Endodermal cell (in vitro differentiated cells): Measurements from ENCODE around the gene IAPP. TPM values are rescaled to one million over a fixed set of nuclear protein-coding genes. Genes with fewer than 3 reads are reported as not detected.

ENCODE experiments used
- DNase-seq: peaks from one replicate; pipeline ENCODE4 v3.0.0-alpha.2; 2017
- H3K27ac ChIP-seq: 2 replicates; pipeline ENCODE4 v1.5.1; 2013; ENCODE audit warnings: mild to moderate bottlenecking, low read depth, low read length, moderate library complexity
- H3K27me3 ChIP-seq: 2 replicates; pipeline ENCODE4 v1.6.1; 2013; ENCODE audit warnings: mild to moderate bottlenecking, low read length, moderate library complexity; ENCODE audit not compliant: insufficient read depth, control insufficient read depth, poor library complexity, severe bottlenecking
- H3K36me3 ChIP-seq: 2 replicates; pipeline ENCODE4 v1.7.0; 2013; ENCODE audit warnings: mild to moderate bottlenecking, low read length, moderate library complexity; ENCODE audit not compliant: control insufficient read depth, insufficient read depth
- H3K4me1 ChIP-seq: one replicate; pipeline ENCODE4 v1.7.0; 2013; ENCODE audit warnings: low read length; ENCODE audit not compliant: control insufficient read depth, insufficient read depth
- H3K4me3 ChIP-seq: 2 replicates; pipeline ENCODE4 v1.5.1; 2013; ENCODE audit warnings: mild to moderate bottlenecking, low read length, moderate library complexity
- H3K9ac ChIP-seq: 2 replicates; pipeline ENCODE4 v1.6.1; 2013; ENCODE audit warnings: mild to moderate bottlenecking, low read length, moderate library complexity; ENCODE audit not compliant: poor library complexity, severe bottlenecking; ENCODE audit errors: extremely low read depth
- H3K9me3 ChIP-seq: 2 replicates; pipeline ENCODE4 v1.6.1; 2013; ENCODE audit warnings: mild to moderate bottlenecking, low read length, moderate library complexity; ENCODE audit not compliant: control insufficient read depth
- H3K27ac Mint-ChIP-seq: 2 replicates; pipeline ENCODE4 v1.8.0; 2020; ENCODE audit warnings: mixed read lengths
- H3K27me3 Mint-ChIP-seq: 2 replicates; pipeline ENCODE4 v1.8.0; 2021; ENCODE audit warnings: mild to moderate bottlenecking, mixed read lengths; ENCODE audit not compliant: insufficient read depth
- H3K36me3 Mint-ChIP-seq: 2 replicates; pipeline ENCODE4 v1.8.0; 2020; ENCODE audit warnings: low read depth, mixed read lengths
- H3K4me1 Mint-ChIP-seq: 2 replicates; pipeline ENCODE4 v1.8.0; 2020; ENCODE audit warnings: mixed read lengths
- H3K4me3 Mint-ChIP-seq: 2 replicates; pipeline ENCODE4 v1.8.0; 2020; ENCODE audit warnings: mild to moderate bottlenecking, moderate library complexity, mixed read lengths
- H3K9me3 Mint-ChIP-seq: 2 replicates; pipeline ENCODE4 v1.8.0; 2020; ENCODE audit warnings: mild to moderate bottlenecking, mixed read lengths
- CTCF ChIP-seq: fragments of 200-600 bp; sonication (generic); conservative IDR thresholded peaks from 2 replicates; pipeline ENCODE4 v1.5.0; 2021; ENCODE audit warnings: antibody characterized with exemption, mild to moderate bottlenecking
- WGBS, 2 experiments: methylation state at CpG; one replicate each; pipeline versions ENCODE4 v1.1.5 to v1.1.7; 2013; ENCODE audit warnings: missing lambda C conversion rate in 2 of 2, mixed read lengths in 1 of 2; ENCODE audit not compliant: insufficient coverage in 1 of 2, insufficient read length in 1 of 2; 5-methylcytosine and 5-hydroxymethylcytosine counted together
- total RNA-seq, 2 donors: library from RNA; stranded (reverse); fragmentation: NEBNext Ultra II Directional in 1 of 2; extraction: Animal tissue kit (Norgen Biotek cat#: 25700) in 1 of 2; gene quantifications; 2 replicates in 1 of 2; 3 replicates in 1 of 2; pipeline ENCODE4 v1.2.1, GENCODE V29; 2021

Gene IAPP
- total RNA-seq, 2 donors from 2014 or later: not detected

DNA sequence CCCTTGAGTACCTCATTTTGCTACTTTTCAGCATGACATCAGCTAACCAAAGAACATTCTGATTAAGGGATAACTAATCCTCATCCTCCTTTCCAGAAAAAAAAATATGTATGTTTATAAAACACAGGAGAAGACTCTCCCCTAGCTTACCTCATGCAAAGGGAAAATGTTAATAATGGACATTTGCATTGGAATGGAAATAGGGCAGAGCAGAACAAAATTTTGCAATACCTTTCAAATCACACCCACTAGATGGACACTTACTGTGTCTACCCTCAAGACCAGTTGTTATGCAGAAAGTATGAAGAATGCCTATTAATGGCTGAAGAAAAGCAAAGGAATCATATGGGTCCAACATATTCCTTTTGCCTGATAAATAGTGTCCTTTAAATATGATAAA lies 29.1 kb upstream of the IAPP start:
- Histone ChIP-seq H3K27me3 (no peaks in the 10 kb centered on the region), H3K9ac (no peak overlapping the region), H3K4me1 (peaks cover 3% of the 10 kb centered on the region), H3K36me3 (no peaks in the 10 kb centered on the region), H3K9me3 (no peaks in the 10 kb centered on the region), H3K4me3 (no peak overlapping the region), H3K27ac (no peak overlapping the region)
- no peak overlapping the region for H3K4me3 Mint-ChIP-seq
- DNase-seq: no peak
- no peaks in the 10 kb centered on the region for H3K36me3 Mint-ChIP-seq
- TF ChIP-seq CTCF: no peak
- H3K27me3 Mint-ChIP-seq: no peaks in the 10 kb centered on the region
- peaks cover 11% of the 10 kb centered on the region for H3K4me1 Mint-ChIP-seq
- no peaks in the 10 kb centered on the region for H3K9me3 Mint-ChIP-seq
- H3K27ac Mint-ChIP-seq: no peak overlapping the region

DNA sequence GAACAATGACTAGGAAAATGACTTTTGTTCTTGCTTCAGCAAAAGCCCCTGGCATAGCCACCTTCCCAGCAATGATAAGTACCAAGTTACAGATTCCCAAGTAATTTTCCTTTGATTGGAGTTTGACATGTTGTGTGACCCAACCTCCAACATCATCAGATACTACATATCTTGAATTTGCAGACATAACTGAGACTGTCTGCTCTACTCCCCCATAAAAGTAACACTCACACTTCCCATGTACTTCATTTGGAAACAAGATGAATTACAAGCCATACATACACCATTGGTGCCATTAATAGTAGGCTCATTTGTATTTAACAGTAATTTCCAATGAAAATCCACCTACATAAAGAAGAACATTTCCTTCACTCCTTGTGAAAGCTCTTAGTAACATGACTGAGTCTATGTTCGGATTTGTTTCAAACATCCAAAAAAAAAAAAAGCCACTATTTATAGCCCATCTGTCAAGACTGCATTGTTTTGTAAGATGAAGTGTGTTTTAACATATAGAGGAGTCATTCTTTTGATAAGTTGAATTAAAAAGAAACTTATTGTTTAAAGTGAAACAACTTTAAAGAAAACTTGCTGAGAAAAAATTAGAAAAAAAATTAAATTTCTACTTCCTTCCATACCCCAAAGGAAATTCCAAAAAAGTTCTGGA lies 26.0 kb upstream of the IAPP start:
- H3K9ac ChIP-seq: no peak overlapping the region
- no peak overlapping the region for H3K4me3 ChIP-seq
- H3K27me3 Mint-ChIP-seq: no peaks in the 10 kb centered on the region
- H3K4me3 Mint-ChIP-seq: no peak overlapping the region
- no peak for DNase-seq
- WGBS, 2 experiments: 82% methylated on average over 1 of the region's 1 CpG; no CpG with 5 or more reads in 1 of the 2 experiments
- H3K9me3 ChIP-seq: no peaks in the 10 kb centered on the region
- H3K4me1 Mint-ChIP-seq: peaks cover 7% of the 10 kb centered on the region
- no peak overlapping the region for H3K27ac ChIP-seq
- H3K36me3 ChIP-seq: no peaks in the 10 kb centered on the region
- no peak for TF ChIP-seq CTCF
- no peaks in the 10 kb centered on the region for H3K36me3 Mint-ChIP-seq
- H3K27me3 ChIP-seq: no peaks in the 10 kb centered on the region
- H3K9me3 Mint-ChIP-seq: no peaks in the 10 kb centered on the region
- no peak overlapping the region for H3K27ac Mint-ChIP-seq
- no peaks in the 10 kb centered on the region for H3K4me1 ChIP-seq

GRCh38 chr12:21350975-21351374 lies 21.7 kb upstream of the IAPP start:
- Mint-ChIP-seq H3K4me1 (peaks cover 6% of the 10 kb centered on the region), H3K27me3 (no peaks in the 10 kb centered on the region), H3K27ac (no peak overlapping the region), H3K36me3 (no peaks in the 10 kb centered on the region), H3K4me3 (no peak overlapping the region), H3K9me3 (no peaks in the 10 kb centered on the region)
- no peak for TF ChIP-seq CTCF
- Histone ChIP-seq H3K4me3 (no peak overlapping the region), H3K36me3 (no peaks in the 10 kb centered on the region), H3K27me3 (no peaks in the 10 kb centered on the region), H3K9me3 (no peaks in the 10 kb centered on the region), H3K27ac (no peak overlapping the region), H3K4me1 (no peaks in the 10 kb centered on the region), H3K9ac (no peak overlapping the region)
- WGBS, 2 experiments: 77 to 85% methylated on average over 1 of the region's 1 CpG
- DNase-seq: no peak
